Fibroblast of lung (primary cell): ENCODE data around the gene TSBP1.

ENCODE experiments used
- CTCF ChIP-seq, 2 donors: IDR thresholded peaks in 1 of 2; conservative IDR thresholded peaks in 1 of 2; 1 replicate in 1 of 2; 2 replicates in 1 of 2; pipeline ENCODE4 v1.5.1; 2011 to 2012; ENCODE audit warnings: low read length in 2 of 2, control low read depth in 1 of 2, inconsistent platforms in 1 of 2, low read depth in 1 of 2, mild to moderate bottlenecking in 1 of 2
- EZH2 ChIP-seq: IDR thresholded peaks from 2 replicates; pipeline ENCODE4 v1.5.1; 2012; ENCODE audit warnings: low read length, control low read depth, mild to moderate bottlenecking; ENCODE audit errors: missing control alignments

DNA sequence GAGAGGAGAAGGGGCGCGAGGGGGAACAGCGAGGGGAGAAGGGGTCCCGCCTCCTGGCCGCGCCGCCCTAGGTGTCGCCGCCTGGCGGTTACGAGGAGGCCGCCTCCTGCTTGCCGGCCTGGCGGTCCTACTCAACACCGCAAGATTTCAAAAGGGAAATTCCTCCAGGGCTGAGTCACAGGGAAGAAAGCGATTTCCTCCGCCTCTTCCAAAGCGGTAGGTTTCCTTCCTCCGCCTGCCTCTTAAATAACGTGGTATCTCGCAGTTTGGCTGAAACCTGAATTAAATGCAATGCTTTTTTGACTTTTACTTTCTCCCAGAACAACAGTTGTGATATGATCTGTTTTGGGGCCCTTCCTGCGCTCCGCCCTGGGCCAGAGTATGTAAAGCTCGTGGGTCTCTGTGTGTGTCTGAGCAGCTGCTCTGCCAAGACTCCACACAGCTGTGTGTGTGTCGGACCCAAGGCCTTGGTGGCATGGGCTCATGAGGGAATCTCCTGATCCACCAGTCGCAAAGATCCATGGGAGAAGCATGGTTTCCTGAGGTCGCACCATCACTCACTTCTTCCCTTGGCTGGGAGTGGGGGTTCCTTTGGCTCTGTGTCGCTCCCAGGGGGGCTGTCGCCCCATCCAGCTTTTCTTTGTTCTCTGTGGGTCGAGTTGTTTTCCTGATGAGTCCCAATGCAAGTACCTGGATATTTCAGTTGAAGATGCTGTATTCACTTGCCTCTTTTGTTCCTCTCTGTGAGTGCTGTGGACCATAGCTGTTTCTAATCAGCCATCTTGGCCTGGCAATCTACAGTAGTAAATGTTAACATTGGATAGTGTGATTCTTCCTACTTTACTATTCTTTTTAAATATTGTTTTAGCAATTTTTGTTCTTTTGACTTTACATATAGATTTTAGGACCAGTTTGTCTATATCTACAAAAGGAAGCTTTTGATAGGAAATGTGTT, 116.2 kb downstream of the TSBP1 start:
- peak; percentile 2 to 80 for TF ChIP-seq CTCF (conservative IDR thresholded peaks at IDR 0.05 in 1 of 2, IDR thresholded peaks at IDR 0.05 in 1 of 2; ENCODE audit: low read depth in 1 of 2, low read length in 2 of 2)
- TF ChIP-seq EZH2, result no peak
